ENCODE data around the gene LCN10.

- TF ChIP-seq EZH2phosphoT487 (IDR thresholded peaks at IDR 0.05; ENCODE audit: borderline replicate concordance, low read depth, low read length) (no peak), CTCF (conservative IDR thresholded peaks at IDR 0.05; ENCODE audit: low read length) (no peak)
Observed at GRCh38 chr9:136720898-136721338, 21.8 kb downstream of the LCN10 start.
